CD8-positive, alpha-beta memory T cell (primary cell): ENCODE results near the gene FNDC3B. TPM values are rescaled to one million over a fixed set of nuclear protein-coding genes. Genes with fewer than 3 reads are reported as not detected.
"Not testable (repeated sequence)": the region's sequence is repeated elsewhere in the genome, so short reads cannot be mapped to it uniquely, and the experiment has no call there.

Experiments used
- CTCF ChIA-PET: fragments of 350-600 bp; sonication (Branson Sonifier 250); formaldehyde crosslinking; loops from one replicate; lab custom pipeline; 2021; ENCODE audit warnings: antibody characterized with exemption; lab: Charles Lee
- POLR2A ChIA-PET: fragments of 350-600 bp; sonication (Branson Sonifier 250); formaldehyde crosslinking; loops from one replicate; lab custom pipeline; 2021; ENCODE audit warnings: antibody characterized with exemption; lab: Charles Lee
- DNase-seq, 5 donors: peaks; one replicate each; pipeline versions ENCODE4 v3.0.0 to v3.0.0-alpha.2; 2020 to 2022; ENCODE audit warnings: mixed read lengths in 1 of 5
- H3K27ac ChIP-seq: one replicate; pipeline ENCODE4 v1.7.0; 2013; ENCODE audit warnings: low read depth, mild to moderate bottlenecking, low read length, moderate library complexity
- H3K27me3 ChIP-seq: 2 replicates; pipeline ENCODE4 v1.7.0; 2013; ENCODE audit warnings: low read length, mild to moderate bottlenecking; ENCODE audit not compliant: insufficient read depth, poor library complexity, severe bottlenecking
- H3K36me3 ChIP-seq: 2 replicates; pipeline ENCODE4 v1.7.0; 2013; ENCODE audit warnings: mild to moderate bottlenecking, low read length, moderate library complexity; ENCODE audit not compliant: insufficient read depth
- H3K4me1 ChIP-seq: 2 replicates; pipeline ENCODE4 v1.7.0; 2013; ENCODE audit warnings: mild to moderate bottlenecking, low read length, moderate library complexity; ENCODE audit not compliant: insufficient read depth
- H3K4me3 ChIP-seq: 2 replicates; pipeline ENCODE4 v1.7.0; 2013; ENCODE audit warnings: mild to moderate bottlenecking, low read length
- H3K9me3 ChIP-seq: 2 replicates; pipeline ENCODE4 v1.7.0; 2013; ENCODE audit warnings: mild to moderate bottlenecking, low read length
- H3K27ac Mint-ChIP-seq, 8 donors: one replicate each; pipeline ENCODE4 v1.8.0; 2020 to 2021; ENCODE audit warnings: mixed read lengths in 8 of 8, mild to moderate bottlenecking in 6 of 8, inconsistent platforms in 3 of 8, moderate library complexity in 3 of 8
- H3K27me3 Mint-ChIP-seq, 2 donors: one replicate each; pipeline ENCODE4 v1.8.0; 2020 to 2021; ENCODE audit warnings: mixed read lengths in 2 of 2, mild to moderate bottlenecking in 1 of 2, moderate library complexity in 1 of 2
- H3K36me3 Mint-ChIP-seq, 3 donors: one replicate each; pipeline ENCODE4 v1.8.0; 2020 to 2021; ENCODE audit warnings: mixed read lengths in 3 of 3, inconsistent platforms in 1 of 3, mild to moderate bottlenecking in 1 of 3
- H3K4me1 Mint-ChIP-seq, 3 donors: one replicate each; pipeline ENCODE4 v1.8.0; 2020 to 2021; ENCODE audit warnings: mixed read lengths in 3 of 3, inconsistent platforms in 1 of 3, mild to moderate bottlenecking in 1 of 3
- H3K4me3 Mint-ChIP-seq, 7 donors: one replicate each; pipeline ENCODE4 v1.8.0; 2020 to 2021; ENCODE audit warnings: mixed read lengths in 7 of 7, mild to moderate bottlenecking in 6 of 7, moderate library complexity in 4 of 7, inconsistent platforms in 2 of 7
- H3K9me3 Mint-ChIP-seq, 5 donors: one replicate each; pipeline ENCODE4 v1.8.0; 2020 to 2022; ENCODE audit warnings: mixed read lengths in 5 of 5, mild to moderate bottlenecking in 3 of 5, moderate library complexity in 2 of 5, inconsistent platforms in 1 of 5
- polyA plus RNA-seq: library from polyadenylated mRNA; unstranded; fragments of 300-500 nt; fragmentation: Illumina TruSeq; gene quantifications from one replicate; pipeline ENCODE4 v1.2.3, GENCODE V29; 2021
- total RNA-seq, 2 experiments: library from RNA; stranded (reverse); gene quantifications; one replicate each; pipeline ENCODE4 v1.2.3, GENCODE V29; 2021

FNDC3B gene
- total and polyA plus RNA-seq, 3 experiments from 2014 or later = 8.7 to 18.6 (median 17.4) TPM

GRCh38 chr3:172001616-172002015 lies 37.8 kb upstream of the FNDC3B start:
- H3K9me3 ChIP-seq, H3K36me3 Mint-ChIP-seq, H3K9me3 Mint-ChIP-seq, H3K4me3 ChIP-seq, H3K36me3 ChIP-seq, H3K4me1 Mint-ChIP-seq, POLR2A ChIA-PET, H3K27me3 ChIP-seq, DNase-seq, H3K27ac ChIP-seq, H3K27ac Mint-ChIP-seq, CTCF ChIA-PET, H3K4me3 Mint-ChIP-seq, H3K4me1 ChIP-seq: not testable (repeated sequence)
- H3K27me3 Mint-ChIP-seq = peaks cover 2 to 16% of the 10 kb centered on the region in 2 donors

GRCh38 chr3:172002512-172003078 lies 36.8 kb upstream of the FNDC3B start:
- Mint-ChIP-seq H3K27me3 (peaks cover 1 to 14% of the 10 kb centered on the region in 2 donors), H3K4me3 (no peak overlapping the region), H3K27ac (no peak overlapping the region), H3K36me3 (peaks cover 0 to 7% (median 0%) of the 10 kb centered on the region in 3 donors), H3K9me3 (peaks cover 0 to 6% (median 0%) of the 10 kb centered on the region in 5 donors), H3K4me1 (no peaks in the 10 kb centered on the region)
- no peaks in the 10 kb centered on the region for H3K9me3 ChIP-seq
- no peaks in the 10 kb centered on the region for H3K4me1 ChIP-seq
- no peaks in the 10 kb centered on the region for H3K27me3 ChIP-seq
- H3K27ac ChIP-seq = no peak overlapping the region
- DNase-seq = no peak
- ChIA-PET CTCF (no interaction called here), POLR2A (no interaction called here)
- H3K4me3 ChIP-seq = no peak overlapping the region
- H3K36me3 ChIP-seq = no peaks in the 10 kb centered on the region

- H3K27me3 Mint-ChIP-seq = peaks cover 1 to 14% of the 10 kb centered on the region in 2 donors
- H3K36me3 Mint-ChIP-seq = peaks cover 0 to 7% (median 0%) of the 10 kb centered on the region in 3 donors
- Histone ChIP-seq H3K36me3 (no peaks in the 10 kb centered on the region), H3K27me3 (no peaks in the 10 kb centered on the region), H3K27ac (no peak overlapping the region), H3K4me1 (no peaks in the 10 kb centered on the region), H3K4me3 (no peak overlapping the region), H3K9me3 (no peaks in the 10 kb centered on the region)
- ChIA-PET CTCF (no interaction called here), POLR2A (no interaction called here)
- H3K4me1 Mint-ChIP-seq = no peaks in the 10 kb centered on the region
- H3K9me3 Mint-ChIP-seq = peaks cover 0 to 6% (median 0%) of the 10 kb centered on the region in 5 donors
- H3K4me3 Mint-ChIP-seq = no peak overlapping the region
- no peak overlapping the region for H3K27ac Mint-ChIP-seq
- DNase-seq = no peak
These were observed 36.2 kb upstream of the FNDC3B start for GRCh38 chr3:172003146-172003545.

GRCh38 chr3:172007065-172007370 lies 32.4 kb upstream of the FNDC3B start:
- Histone ChIP-seq H3K4me3 (no peak overlapping the region), H3K4me1 (no peaks in the 10 kb centered on the region), H3K27ac (no peak overlapping the region), H3K27me3 (no peaks in the 10 kb centered on the region), H3K36me3 (no peaks in the 10 kb centered on the region), H3K9me3 (no peaks in the 10 kb centered on the region)
- no peak for DNase-seq
- H3K9me3 Mint-ChIP-seq = no peaks in the 10 kb centered on the region
- ChIA-PET CTCF (no interaction called here), POLR2A (no interaction called here)
- no peaks in the 10 kb centered on the region for H3K4me1 Mint-ChIP-seq
- H3K27me3 Mint-ChIP-seq = peaks cover 1 to 3% of the 10 kb centered on the region in 2 donors
- H3K36me3 Mint-ChIP-seq = no peaks in the 10 kb centered on the region
- no peak overlapping the region for H3K27ac Mint-ChIP-seq
- no peak overlapping the region for H3K4me3 Mint-ChIP-seq

- no peak for DNase-seq
- no peaks in the 10 kb centered on the region for H3K27me3 ChIP-seq
- POLR2A ChIA-PET = no interaction called here
- no peaks in the 10 kb centered on the region for H3K36me3 Mint-ChIP-seq
- no peak overlapping the region for H3K4me3 ChIP-seq
- no peaks in the 10 kb centered on the region for H3K4me1 Mint-ChIP-seq
- H3K9me3 ChIP-seq = no peaks in the 10 kb centered on the region
- H3K4me3 Mint-ChIP-seq = no peak overlapping the region
- H3K36me3 ChIP-seq = no peaks in the 10 kb centered on the region
- H3K27ac Mint-ChIP-seq = no peak overlapping the region
- H3K9me3 Mint-ChIP-seq = no peaks in the 10 kb centered on the region
- CTCF ChIA-PET = no interaction called here
- peaks cover 0 to 1% of the 10 kb centered on the region in 2 donors for H3K27me3 Mint-ChIP-seq
- H3K4me1 ChIP-seq = no peaks in the 10 kb centered on the region
- no peak overlapping the region for H3K27ac ChIP-seq
These were observed 29.6 kb upstream of the FNDC3B start for GRCh38 chr3:172009803-172010202.

GRCh38 chr3:172012775-172013174 lies 26.6 kb upstream of the FNDC3B start:
- Mint-ChIP-seq H3K27ac (no peak overlapping the region), H3K4me1 (no peaks in the 10 kb centered on the region), H3K27me3 (peaks cover 3 to 11% of the 10 kb centered on the region in 2 donors), H3K4me3 (no peak overlapping the region), H3K9me3 (no peaks in the 10 kb centered on the region), H3K36me3 (peaks cover 0 to 6% (median 0%) of the 10 kb centered on the region in 3 donors)
- Histone ChIP-seq H3K36me3 (no peaks in the 10 kb centered on the region), H3K27me3 (no peaks in the 10 kb centered on the region), H3K9me3 (no peaks in the 10 kb centered on the region), H3K27ac (no peak overlapping the region), H3K4me1 (no peaks in the 10 kb centered on the region), H3K4me3 (no peak overlapping the region)
- ChIA-PET POLR2A (no interaction called here), CTCF (no interaction called here)
- DNase-seq = no peak

- peaks cover 0 to 6% (median 0%) of the 10 kb centered on the region in 3 donors for H3K36me3 Mint-ChIP-seq
- Histone ChIP-seq H3K27ac (no peak overlapping the region), H3K4me3 (no peak overlapping the region), H3K27me3 (no peaks in the 10 kb centered on the region), H3K9me3 (no peaks in the 10 kb centered on the region), H3K4me1 (no peaks in the 10 kb centered on the region), H3K36me3 (no peaks in the 10 kb centered on the region)
- no peak overlapping the region for H3K4me3 Mint-ChIP-seq
- no peaks in the 10 kb centered on the region for H3K9me3 Mint-ChIP-seq
- ChIA-PET CTCF (no interaction called here), POLR2A (no interaction called here)
- H3K4me1 Mint-ChIP-seq = no peaks in the 10 kb centered on the region
- no peak overlapping the region for H3K27ac Mint-ChIP-seq
- peaks cover 3 to 11% of the 10 kb centered on the region in 2 donors for H3K27me3 Mint-ChIP-seq
- no peak for DNase-seq
These were observed 25.2 kb upstream of the FNDC3B start for GRCh38 chr3:172014145-172014544.

GRCh38 chr3:172018364-172018763 lies 21.0 kb upstream of the FNDC3B start:
- CTCF ChIA-PET = no interaction called here
- Mint-ChIP-seq H3K27ac (no peak overlapping the region), H3K4me3 (no peak overlapping the region), H3K9me3 (no peaks in the 10 kb centered on the region), H3K36me3 (peaks cover 0 to 6% (median 0%) of the 10 kb centered on the region in 3 donors), H3K4me1 (no peaks in the 10 kb centered on the region), H3K27me3 (peaks cover 3 to 11% of the 10 kb centered on the region in 2 donors)
- Histone ChIP-seq H3K9me3 (no peaks in the 10 kb centered on the region), H3K4me1 (no peaks in the 10 kb centered on the region), H3K27ac (no peak overlapping the region), H3K4me3 (no peak overlapping the region), H3K36me3 (no peaks in the 10 kb centered on the region), H3K27me3 (no peaks in the 10 kb centered on the region)
- POLR2A ChIA-PET = no interaction called here
- no peak for DNase-seq
